GM12872 (cell line): ENCODE measurements around the gene FBRSL1.

Source experiments
- TF ChIP-seq, protein P1 (sequence below): IDR thresholded peaks from 3 replicates; pipeline ENCODE4 v1.5.1; 2011; ENCODE audit warnings: low read depth, mild to moderate bottlenecking, low read length, moderate library complexity; ENCODE audit not compliant: insufficient read depth

The FBRSL1 gene

DNA sequence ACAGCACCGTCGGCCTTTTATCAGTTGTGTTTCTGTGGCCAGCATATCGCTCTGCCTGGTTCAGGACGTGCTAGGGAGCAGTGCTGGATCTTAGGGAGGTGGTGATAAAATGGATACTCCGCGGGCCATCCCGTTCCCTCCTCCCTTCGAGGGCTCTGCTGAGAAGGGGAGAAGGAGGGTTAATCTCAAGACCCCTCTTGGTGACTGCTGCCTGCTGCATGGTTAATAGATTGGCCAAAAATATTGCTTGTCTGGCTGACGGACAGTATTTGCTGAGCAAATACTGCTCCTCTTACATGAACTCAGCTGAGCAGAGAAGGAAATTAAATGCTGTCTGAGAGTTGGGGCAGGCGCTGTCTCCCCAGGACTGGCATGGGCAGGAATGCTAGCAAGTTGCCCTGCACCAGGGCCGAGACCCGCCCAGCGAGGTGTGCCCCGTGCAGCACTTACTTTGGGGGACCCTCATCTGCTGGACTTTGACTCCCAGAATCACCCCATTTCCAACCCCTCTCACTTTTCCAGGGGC lies 1.2 kb downstream of the FBRSL1 start:
- TF ChIP-seq, protein P1, sequence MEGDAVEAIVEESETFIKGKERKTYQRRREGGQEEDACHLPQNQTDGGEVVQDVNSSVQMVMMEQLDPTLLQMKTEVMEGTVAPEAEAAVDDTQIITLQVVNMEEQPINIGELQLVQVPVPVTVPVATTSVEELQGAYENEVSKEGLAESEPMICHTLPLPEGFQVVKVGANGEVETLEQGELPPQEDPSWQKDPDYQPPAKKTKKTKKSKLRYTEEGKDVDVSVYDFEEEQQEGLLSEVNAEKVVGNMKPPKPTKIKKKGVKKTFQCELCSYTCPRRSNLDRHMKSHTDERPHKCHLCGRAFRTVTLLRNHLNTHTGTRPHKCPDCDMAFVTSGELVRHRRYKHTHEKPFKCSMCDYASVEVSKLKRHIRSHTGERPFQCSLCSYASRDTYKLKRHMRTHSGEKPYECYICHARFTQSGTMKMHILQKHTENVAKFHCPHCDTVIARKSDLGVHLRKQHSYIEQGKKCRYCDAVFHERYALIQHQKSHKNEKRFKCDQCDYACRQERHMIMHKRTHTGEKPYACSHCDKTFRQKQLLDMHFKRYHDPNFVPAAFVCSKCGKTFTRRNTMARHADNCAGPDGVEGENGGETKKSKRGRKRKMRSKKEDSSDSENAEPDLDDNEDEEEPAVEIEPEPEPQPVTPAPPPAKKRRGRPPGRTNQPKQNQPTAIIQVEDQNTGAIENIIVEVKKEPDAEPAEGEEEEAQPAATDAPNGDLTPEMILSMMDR, result no peak

GRCh38 chr12:132491761-132492378 lies 1.9 kb downstream of the FBRSL1 start:
- TF ChIP-seq, protein P1, result no peak

DNA sequence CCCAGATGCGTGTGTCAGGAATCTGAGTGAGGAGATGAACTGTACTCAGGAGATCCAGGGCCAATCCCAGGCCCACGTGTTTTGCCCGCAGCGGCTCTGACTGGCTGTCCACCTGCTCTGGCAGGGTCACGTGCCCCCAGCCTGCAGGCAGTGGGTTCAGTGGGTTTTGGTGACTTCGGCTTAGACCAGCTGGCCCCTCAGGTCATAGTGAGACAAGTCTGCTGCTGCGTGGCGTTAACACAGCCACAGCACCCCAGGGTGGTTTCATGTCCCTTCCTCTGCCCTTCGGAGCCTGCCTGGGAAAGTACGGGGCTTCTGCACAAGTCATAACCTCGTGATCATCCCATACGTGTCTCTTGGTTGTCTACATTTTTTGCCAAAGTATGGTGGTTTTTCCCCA lies 2.6 kb downstream of the FBRSL1 start:
- TF ChIP-seq, protein P1, result no peak

DNA sequence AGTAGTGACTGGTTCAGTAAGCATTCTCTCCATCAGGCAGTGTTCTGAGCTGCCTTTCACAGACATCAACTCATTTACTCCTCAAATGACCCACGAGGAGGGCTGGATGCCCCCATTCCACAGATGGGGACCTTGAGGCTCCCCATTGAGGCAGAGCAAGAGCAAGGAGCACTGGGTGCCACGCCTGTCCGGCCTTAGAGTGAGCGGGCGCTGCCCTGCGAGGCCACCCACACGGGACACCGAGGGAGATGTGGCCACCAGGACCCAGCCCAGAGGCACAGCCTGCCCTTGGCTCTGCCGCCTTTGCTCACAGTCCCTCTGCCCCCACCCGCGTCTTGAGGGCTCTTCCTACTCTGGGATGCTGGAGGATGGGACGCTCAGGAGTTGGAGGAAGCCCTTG lies 3.0 kb downstream of the FBRSL1 start:
- TF ChIP-seq, protein P1, result no peak

DNA sequence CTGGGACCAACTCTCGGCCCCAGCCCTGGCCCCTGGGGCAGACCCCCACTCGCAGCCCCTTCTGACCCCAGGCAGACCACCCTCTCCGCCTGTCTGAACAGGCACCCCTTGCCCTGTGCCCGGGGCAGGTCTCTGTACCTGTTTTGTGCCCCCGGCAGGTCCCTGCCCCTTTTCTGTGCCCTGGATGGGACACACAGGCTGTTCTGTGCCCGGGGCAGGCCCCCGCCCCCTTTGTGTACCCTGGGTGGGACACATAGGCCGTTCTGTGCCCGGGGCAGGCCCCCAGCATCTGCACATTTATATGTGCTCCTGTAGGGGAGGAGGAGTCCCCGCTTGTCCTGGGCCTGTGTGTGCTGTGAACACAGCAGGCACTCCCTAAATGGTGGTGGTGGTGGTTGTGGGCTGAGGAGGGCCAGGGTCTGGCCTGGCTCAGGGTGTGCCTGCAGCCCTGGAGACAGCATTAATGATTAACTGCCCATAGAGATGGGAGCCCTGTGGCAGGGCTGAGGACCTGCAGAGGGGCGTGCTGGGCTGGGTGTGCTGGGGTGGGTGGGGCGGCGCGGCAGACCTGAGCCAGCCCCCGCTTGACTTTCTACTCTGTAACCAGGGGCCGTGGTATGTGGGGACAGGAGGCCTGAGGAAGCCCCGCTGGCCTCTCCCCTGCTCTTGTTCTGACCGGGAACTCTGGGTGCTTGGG lies 3.7 kb downstream of the FBRSL1 start:
- TF ChIP-seq, protein P1, result no peak

DNA sequence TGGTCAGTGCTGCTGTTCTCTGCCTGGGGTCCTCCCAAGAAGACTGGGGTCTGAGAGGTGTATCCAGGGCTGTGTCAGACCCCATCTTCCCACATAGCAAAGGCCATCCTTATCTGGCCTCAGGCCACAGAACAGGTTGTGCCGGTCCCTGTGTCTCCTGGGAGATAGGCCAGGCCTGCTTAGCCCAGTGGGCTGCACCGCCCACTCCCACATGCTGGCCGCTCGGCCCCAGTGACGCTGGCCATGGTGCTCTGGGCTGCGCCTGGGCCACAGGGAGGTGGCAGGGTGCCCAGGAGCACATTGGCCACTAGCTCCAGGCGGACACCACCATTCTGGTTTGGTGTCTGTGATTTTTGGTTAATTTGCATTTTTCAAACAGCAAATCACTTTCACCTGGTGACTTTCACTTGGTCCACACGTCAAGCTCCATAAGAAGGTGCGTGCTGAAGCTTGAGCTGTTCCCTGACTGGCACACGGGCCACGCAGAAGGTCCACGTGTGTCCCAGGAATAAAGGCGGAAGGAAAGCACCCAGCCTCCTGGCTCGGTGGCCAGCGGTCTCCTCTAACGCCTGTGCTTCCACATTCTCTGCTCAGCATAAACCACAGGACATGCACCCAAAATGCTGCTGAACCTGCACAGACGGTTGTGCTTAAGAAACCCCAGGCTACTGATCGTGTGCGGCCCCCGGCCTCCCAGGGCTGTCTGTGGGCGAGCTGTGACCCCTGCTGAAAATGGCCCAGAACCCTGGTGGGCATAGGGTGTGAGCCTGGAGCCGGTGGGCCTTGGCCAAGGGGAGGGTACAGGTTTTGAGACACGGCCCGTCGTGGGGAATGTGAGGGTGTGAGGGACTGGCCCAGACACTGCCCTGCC lies 4.6 kb downstream of the FBRSL1 start:
- TF ChIP-seq, protein P1, result no peak

DNA sequence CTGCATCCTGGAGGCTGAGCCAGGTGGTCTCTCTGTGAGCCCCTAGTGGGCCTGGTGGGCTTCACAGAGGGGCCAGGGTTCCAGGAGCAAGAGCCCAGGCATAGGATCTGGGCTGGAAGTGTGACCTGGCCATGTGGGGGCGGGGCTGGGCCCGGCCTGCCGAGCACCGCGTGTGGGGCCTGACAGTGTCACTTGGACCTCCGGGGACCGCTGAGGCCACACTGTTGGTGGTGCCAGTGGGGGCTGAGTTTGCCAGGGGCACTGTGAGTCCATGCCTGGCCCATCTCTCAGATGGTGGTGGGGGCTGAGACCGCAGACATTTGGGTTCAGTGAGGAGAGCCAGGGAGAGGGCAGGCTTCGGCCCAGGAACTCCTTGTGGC lies 5.2 kb downstream of the FBRSL1 start:
- TF ChIP-seq, protein P1, result no peak
